GM19351 (cell line): ENCODE results near the gene PTPMT1.
"Not testable (repeated sequence)": the region's sequence is repeated elsewhere in the genome, so short reads cannot be mapped to it uniquely, and the experiment has no call there.

Experiments used
- ATAC-seq: cut with Tn5 transposase; IDR thresholded peaks from one replicate; pipeline ENCODE4 v1.9.1; 2021; ENCODE audit warnings: mild to moderate bottlenecking, moderate library complexity; ENCODE audit not compliant: unreplicated experiment

Gene PTPMT1

DNA sequence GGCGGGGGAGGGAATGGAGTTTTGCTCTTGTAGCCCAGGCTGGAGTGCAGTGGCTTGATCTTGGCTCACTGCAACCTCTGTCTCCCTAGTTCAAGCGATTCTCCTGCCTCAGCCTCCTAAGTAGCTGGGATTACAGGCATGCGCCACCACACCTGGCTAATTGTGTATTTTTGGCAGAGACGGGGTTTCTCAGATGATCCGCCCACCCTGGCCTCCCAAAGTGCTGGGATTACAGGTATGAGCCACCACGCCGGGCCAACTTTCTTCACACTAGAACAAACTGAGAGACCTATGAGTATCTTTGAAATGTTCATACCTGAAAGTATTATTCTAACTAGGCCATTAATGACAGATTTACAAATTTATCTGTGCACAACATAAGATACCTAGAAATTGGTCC lies 19.1 kb upstream of the PTPMT1 start:
- not testable (repeated sequence) for ATAC-seq

DNA sequence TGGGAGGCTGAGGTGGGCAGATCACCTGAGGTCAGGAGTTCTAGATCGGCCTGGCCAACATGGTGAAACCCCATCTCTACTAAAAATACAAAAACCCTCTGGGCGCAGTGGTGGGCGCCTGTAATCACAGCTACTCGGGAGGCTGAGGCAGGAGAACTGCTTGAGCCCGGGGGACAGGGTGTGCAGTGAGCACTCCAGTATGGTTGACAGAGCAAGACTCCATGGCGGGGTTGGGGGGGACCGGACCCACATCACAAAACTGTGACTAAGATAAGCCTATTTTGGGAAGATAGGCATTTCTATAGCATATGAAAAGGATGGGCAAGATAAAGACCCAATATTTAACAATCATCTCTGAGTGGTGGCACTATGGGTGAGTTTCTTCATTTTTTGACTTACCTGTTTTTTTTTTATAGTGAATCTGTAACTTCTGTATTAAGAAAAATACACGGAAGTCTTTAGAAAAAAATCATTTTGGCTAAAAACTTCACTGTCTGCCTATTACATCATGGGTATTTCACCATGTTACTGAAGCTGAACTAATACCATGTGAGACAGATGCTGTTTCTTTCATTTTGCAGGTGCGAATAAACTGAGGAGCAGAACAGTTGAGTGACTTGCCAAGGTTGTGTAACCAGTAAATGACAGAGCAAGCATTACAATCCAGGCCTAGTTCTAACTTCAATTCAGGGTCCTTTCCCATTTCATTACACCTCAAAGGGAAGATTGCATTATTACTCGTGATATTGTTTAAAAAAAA lies 14.9 kb upstream of the PTPMT1 start:
- ATAC-seq, result no peak

DNA sequence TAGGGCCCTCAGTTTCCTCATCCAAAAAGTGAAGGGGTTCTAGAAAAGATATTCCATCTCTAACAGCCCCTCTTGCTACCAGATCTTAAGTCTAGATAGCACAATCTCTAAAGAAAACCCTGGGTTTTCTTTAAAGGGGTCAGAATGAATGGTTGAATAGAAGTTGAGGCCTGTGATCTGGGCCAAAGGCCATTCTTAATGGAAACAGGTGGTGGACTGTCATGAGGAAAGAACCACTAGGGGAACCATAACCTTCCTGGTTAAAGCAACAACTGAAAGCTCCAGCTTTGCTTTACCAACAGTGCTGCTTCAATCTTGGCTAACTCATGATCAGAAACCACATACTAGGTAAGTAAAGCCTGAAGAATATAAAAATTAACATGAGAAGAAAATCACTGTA lies 14.3 kb upstream of the PTPMT1 start:
- ATAC-seq, result peak; percentile 24

DNA sequence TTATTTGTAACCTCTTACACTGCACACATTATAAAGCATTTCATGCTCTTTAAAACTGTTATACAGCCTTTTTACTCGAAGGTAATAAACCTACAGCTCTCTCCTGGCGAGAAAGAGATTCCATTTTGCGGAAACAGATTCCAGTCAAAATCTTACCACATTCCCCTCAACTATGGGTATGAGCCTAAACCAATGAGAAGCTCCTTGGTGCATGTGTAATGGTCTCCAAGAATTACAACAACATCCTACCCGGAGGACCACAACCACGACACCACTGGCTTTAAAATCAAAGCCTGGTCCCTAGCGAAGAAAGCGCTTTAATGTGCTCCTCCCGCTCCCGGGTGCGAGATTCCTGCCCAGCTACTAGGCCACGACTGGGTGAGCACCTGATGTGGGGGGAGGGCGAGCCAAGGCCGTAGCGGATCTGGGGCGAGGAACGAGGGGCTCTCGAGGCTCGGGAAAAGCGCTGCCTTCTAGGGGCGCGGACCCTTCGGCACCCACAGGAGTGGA lies 13.3 kb upstream of the PTPMT1 start:
- no peak for ATAC-seq

DNA sequence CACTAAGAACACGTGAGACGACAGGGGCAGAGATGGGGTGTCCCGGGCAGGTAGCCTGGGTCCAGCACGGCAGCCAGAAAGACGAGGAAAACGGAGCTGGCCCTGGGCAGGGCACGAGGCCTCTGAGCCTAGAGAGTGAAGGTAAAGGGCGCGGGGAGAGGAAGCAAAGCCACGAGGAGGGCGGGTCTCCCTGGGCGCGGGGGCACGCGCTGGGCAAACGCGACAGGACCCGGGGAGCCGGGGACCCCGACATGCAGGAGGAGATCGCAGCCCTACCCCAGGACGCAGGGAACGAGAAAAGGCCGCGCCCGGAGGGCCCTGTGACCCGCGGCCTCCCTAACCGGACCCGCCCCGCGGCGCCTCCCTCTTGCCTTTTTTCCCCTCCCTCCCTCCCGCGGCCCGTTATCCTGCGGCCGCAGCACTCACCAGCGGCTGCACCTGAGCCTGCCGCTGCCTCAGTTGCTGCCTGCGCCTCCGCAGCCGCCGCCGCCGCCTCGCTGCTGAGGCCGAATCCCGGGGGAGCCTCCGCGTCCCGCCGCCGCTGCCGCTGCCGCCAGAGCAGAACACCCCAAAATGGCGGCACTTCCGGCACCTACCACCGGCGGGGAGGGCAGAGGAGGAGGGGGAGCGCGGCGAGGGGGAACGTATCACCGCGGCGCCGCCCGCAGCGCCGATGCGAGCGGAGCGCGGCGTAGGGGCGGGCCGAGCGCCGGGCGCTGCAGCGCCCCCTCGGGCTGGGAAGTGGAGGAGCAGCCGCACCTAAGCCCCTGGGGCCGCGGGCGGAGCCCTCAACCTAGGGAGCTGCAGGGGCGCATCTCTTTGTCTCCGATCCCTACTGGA lies 12.6 kb upstream of the PTPMT1 start, which contains the start of gene CELF1:
CELF1 (minus strand) TSS at position 567 of the 840 bp plus-strand sequence. CDS start 53,609 bp downstream, outside the sequence.
- ATAC-seq, result peak; percentile 86

DNA sequence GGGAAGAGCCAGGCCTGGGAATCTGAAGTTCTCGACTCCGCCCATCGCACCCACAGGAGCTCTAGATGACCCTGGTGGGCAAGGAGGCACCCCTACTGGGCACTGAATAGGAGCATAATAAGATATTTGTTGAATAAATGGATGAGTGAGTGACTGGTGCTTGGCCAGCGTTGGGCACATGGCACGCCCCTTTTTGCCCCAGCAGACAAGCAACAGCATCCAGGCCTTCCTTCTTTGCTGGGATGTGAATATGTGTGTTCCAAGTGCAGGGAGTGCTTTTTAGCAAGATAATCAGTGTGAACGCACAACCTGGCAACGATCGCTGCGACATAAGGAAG lies 12.0 kb upstream of the PTPMT1 start:
- peak; percentile 22 for ATAC-seq

DNA sequence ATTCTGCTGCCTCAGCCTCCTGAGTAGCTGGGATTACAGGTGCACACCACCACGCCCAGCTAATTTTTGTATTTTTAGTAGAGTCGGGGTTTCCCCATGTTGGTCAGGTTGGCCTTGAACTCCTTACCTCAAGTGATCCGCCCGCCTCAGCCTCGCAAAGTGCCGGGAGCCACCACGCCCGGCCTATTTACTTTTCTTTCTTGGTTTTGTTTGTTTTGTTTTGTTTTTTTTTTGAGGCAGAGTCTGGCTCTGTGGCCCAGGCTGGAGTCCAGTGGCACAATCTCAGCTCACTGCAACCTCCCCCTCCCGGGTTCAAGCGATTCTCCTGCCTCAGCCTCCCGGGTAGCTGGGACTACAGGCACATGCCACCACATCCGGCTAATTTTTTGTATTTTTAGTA lies 8.4 kb upstream of the PTPMT1 start:
- ATAC-seq, result not testable (repeated sequence)

DNA sequence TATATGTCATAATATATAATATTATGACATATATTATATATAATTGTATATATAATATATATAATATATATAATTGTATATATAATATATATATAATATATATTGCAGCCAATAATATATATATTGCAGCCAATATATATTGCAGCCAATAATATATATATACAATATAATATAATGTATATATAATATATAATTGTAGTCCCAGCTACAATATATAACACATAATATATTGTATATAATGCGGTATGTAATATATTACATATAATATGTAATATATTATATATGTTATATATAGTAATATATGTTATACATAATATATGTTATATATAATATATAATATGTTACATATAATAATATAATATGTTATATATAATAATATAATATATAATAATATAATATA lies 6.7 kb upstream of the PTPMT1 start:
- no peak for ATAC-seq

DNA sequence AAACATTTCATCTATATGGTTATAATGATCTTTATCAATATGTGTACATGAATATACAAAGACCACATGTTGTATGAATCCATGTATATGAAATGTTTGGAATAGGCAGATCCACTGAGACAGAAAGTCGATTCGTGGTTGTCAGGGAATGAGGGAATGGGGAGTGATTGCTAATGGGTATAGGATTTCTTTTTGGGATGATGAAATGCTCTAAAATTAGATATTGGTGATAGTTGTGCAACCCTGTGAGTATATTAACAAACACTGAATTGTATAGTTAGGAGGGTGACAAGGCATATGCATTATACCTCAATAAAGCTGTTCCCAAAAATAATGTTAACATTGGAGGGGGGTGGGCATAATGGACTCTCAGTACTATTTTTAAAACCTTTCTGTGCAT lies 5.0 kb upstream of the PTPMT1 start:
- no peak for ATAC-seq

DNA sequence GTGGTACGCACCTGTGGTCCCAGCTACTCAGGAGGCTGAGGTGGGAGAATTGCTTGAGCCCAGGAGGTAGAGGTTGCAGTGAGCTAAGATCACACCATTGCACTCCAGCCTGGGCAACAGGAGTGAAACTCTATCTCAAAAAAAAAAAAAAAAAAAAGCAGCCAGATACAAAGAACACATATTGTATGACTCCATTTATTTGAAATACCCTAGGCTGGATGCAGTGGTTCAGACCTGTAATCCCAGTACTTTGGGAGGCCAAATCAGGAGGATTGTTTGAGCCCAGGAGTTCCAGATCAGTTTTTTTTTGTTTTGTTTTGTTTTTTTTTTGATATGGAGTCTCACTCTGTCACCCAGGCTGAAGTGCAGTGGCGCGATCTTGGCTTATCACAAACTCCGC lies 3.0 kb upstream of the PTPMT1 start:
- ATAC-seq, result not testable (repeated sequence)

DNA sequence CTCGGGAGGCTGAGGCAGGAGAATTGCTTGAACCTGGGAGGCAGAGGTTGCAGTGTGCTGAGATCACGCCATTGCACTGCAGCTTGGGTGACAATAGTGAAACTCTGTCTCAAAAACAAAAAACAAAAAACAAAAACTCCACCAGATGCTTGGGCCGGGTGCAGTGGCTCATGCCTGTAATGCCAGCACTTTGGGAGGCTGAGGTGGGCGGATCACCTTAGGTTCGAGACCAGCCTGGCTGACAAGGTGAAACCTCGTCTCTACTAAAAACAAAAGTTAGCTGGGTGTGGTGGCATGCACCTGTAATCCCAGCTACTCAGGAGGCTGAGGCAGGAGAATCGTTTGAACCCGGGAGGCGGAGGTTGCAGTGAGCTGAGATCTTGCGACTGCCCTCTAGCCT lies 1.0 kb upstream of the PTPMT1 start:
- ATAC-seq, result not testable (repeated sequence)

DNA sequence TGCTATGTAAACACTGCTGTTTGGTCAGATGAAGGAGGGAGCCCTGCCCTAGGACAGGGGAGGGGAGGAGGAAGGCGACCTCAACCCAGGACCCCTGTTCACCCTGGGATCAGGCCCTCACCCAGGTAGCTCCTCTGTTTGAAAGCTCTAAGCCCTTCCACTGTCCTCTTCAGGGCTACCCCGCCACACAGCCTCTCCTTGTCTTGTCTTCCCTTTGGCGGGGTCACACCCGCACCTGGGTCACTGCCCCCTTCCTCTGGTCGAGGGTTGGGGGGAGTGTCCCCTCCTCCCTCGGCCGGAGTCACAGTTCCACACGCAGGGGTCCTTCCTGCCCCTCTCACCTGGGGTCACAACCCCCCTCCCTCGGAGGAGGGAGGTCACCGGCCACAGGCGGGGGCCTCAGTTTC lies 463 bp upstream of the PTPMT1 start:
- ATAC-seq, result peak; percentile 21

DNA sequence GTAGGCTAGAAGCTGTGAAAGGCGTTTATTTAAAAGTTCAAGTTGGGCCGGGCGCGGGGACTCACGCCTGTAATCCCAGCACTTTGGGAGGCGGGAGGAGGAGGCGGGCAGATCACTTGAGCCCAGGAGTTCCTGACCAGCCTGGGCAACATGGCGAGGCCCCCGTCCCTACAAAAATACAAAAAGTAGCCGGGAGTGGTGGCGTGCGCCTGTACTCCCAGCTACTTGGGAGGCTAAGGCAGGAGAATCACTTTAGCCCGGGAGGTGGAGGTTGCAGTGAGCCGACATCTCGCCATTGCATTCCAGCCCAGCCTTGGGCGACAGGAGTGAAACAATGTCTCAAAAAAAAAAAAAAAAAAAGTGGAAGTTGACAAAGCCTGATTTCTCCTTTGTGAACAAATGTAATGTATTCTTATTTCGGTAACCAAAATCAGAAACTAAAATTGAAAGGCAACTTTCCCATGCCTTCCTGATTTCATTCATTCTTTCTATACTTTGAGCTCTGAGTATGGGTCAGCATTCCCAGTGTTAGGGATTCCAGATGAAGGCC lies 825 bp downstream of the PTPMT1 start:
- no peak for ATAC-seq

DNA sequence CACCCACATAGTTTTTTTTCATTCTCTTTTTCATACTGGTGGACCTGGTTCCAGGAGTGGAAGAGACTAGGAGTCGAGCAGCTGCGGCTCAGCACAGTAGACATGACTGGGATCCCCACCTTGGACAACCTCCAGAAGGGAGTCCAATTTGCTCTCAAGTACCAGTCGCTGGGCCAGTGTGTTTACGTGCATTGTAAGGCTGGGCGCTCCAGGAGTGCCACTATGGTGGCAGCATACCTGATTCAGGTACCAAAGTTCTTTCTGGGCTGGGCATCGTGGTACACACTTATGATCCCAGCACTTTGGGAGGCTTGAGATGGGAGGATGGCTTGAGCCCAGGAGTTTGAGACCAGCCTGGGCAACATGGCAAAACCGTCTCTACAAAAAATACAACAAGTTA lies 4.2 kb downstream of the PTPMT1 start:
- ATAC-seq, result no peak

DNA sequence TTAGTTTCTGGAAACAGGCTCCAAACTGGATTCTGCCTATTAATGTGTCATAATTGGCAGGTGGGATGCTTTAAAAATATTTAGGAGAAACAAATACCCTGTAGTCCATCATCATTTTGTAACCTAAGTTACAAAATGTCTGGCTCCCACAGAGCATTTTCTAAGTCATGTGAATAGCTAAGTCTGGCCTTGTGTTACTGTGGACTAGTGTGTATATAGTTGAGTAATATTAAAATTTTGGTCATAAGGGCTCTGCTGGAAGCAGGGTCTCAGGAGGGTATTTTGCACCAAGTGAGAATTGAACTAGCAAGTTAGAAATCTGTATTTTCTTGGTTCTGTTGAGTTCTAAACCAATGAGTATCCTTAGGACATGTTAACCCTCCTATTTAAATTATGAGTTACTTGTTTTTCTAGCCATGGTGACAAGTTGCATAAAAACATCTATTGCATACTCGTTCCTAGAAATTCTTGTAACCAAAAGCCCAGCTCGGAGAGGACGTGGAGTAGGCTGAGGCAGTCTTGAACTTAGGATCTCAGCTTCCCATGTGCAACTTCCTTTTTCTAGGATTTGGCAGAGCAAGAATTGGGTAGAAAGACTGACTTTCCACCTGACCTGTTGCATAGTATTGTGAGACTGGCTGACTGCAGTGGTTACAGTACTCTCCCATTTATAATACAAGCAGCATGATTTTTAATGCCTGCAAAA lies 5.4 kb downstream of the PTPMT1 start:
- no peak for ATAC-seq

DNA sequence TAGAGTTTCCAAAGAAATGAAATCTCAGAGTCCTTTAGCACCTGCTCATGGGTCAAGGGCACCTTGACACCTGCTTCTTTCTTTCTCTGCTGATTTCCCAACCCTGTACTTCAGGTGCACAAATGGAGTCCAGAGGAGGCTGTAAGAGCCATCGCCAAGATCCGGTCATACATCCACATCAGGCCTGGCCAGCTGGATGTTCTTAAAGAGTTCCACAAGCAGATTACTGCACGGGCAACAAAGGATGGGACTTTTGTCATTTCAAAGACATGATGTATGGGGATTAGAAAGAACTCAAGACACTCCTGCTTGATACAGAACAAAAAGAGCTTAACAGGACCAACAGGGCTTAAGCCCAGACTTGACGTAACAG lies 5.9 kb downstream of the PTPMT1 start:
- ATAC-seq, result no peak

DNA sequence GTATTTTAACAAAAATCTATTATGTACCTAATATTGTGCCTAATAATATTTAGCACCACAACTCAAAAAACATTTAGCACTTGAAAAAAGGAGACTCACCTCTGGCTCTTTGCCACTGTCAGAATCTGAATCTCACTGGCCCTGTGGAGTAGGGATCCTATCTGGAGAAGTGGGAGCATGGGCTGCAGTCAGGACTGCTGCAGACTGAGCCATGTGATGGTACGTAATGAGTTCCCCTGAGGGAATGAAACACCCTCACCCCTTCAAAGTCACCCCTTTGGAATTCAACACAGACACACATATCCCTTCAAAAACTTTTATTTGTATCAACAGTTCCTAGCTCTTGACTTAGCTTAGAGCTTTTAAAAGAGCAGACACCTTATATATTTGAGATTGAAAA lies 6.5 kb downstream of the PTPMT1 start:
- ATAC-seq, result no peak

DNA sequence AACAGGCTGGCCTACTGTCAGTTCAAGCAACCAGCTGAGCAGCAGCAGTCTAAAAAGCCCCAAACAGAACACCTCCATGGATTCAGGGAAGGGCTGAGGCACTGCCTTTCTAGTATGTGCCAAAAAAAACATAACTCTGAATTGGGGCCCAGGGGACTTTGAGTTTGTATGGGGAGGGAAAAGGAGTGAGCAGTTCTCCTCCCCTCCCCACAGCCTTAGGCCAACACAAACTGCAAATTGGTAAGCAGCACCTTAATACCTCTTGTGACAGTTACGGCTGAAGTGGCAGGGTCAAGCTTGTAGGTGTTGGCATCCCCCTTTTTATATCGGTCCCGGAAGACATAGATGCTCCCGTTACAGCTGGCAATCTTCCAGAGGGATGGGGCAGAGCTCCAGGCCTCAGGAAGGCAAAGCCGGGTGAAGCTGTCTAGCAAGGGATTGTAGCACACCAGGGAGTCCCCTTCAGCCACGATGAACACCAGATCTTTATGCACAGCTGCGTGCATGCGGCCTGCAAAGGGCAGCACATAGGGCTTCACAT lies 7.4 kb downstream of the PTPMT1 start:
- no peak for ATAC-seq

DNA sequence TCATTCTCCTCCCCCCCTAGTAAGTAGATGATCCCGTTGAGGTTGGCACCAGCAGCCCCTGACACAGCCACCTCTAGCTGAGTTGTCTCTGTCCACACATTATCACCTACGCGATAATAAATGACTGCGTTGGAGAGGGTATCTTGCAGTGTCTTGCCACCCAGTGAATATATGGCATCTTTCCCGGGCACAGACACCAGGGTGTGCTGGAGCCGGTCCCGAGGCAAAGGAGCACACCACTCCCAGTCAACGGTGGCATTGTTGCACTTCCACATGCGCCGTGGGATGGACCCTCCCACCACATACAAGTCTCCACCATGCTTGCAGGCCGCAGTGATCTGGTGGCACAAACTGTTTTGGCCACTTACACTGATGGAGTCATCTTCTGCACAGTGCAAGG lies 7.9 kb downstream of the PTPMT1 start:
- ATAC-seq, result no peak

DNA sequence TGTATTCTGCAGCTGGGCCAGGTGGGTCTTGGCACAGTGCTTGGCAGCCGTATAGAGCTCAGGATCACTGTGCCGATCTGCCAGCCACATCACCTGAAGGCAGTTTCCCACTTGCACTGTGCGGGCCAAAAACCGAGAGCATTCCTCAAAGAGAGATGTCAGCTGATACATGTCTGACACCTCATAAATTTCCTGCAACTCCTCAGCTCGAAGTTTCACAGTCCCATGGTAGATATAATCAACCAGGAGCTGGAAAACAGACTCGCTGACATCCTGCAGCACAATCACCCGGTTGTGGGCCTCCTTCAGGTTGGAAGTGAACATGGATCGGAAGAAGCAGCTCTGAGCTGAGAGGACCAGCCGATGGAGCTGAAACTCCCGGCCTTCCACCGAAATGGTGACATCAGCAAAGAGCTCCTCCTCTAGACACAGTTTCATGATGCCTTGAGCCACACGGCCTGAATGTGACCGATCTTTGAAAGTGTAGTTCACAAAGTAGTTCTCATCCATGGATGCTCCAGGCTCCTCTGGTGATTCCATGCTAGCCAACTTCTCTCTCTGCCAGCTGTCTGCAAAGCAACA lies 12.2 kb downstream of the PTPMT1 start:
- ATAC-seq, result no peak
